ENCODE measurements around the gene CT45A1.
"Not testable (repeated sequence)": the region's sequence is repeated elsewhere in the genome, so short reads cannot be mapped to it uniquely, and the experiment has no call there.

Gene CT45A1, protein sequence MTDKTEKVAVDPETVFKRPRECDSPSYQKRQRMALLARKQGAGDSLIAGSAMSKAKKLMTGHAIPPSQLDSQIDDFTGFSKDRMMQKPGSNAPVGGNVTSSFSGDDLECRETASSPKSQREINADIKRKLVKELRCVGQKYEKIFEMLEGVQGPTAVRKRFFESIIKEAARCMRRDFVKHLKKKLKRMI

DNA sequence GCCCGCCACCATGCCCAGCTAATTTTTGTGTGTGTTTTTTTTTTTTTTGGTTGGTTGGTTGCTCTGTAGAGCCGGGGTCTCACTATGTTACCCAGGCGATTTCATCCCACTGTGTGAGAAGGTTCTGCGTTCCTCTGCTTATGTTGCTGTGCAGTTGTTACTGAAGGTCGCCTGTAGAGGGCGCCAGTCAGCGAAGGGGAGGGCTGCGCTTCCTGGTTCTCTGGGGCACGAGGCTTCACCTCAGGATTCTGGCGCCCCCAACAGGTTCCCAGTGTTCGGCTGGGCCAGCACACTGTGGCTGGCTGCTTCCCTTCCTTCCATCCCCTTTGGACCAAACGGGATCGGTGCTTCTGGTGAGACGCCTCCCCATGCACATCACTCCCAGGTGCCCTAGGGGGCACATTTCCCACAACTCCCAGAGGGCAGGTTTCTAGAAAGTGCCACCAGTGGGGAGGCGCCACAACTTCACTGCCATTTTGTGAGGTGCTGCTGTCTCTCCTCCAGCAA lies at the start of gene CT45A1:
Gene CT45A1, plus strand, starts transcription at position 457 of the 507 bp plus-strand sequence. CDS start 5,302 bp downstream, outside the sequence.
- DNase-seq = not testable (repeated sequence)

DNA sequence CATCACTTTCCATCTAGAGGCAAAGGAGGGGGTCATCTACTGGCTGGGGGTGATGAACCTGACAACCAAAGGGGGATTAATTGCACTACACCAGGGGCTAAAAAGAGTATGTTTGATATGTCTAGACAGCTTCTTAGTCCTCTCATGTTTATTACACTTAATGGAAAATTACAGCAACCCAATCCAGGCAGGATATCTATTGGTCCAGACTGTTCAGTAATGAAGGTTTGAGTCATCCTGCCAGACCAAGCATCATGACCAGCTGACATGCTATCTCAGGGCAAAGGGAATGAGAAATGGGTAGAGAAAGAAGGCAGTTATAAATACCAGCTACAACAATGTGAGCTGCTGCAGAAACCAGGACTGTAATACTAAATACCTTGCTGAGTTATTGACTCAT lies 40.5 kb upstream of the CT45A1 start:
- DNase-seq = not testable (repeated sequence)

DNA sequence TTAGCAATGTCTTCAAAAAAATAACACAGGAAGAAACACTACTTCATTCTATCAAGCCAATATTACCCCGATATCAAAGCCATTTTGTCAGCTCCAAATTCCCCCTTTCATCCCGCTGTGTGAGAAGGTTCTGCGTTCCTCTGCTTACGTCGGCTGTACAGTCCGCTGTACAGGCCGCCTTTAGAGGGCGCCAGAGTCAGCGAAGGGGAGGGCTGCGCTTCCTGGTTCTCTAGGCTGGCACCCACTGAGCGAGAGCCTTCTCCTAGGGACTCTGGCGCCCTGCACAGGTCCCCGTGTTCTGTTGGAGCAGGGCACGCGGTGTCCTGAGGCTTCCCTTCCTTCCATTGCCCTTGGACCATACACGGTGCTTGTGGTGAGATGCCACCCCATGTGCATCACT lies 25.3 kb upstream of the CT45A1 start:
- no peak for DNase-seq

DNA sequence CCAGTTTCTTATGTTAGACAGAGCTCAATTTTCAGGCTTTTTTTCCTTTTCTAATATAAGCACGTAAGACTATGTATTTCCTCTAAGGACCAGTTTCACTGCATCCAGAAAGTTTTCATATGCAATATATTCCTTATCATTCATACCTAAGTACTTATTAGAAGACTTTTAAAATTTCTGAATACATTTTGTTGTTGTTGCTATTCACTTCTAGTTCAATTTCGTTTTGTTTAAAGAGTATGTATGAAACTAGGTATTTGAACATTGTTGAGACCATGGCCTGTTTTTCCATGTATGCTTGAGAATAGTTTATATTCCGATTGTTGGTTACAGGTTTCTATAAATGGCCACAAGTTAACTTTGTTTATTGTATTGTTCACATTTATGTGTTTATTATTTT lies 18.0 kb upstream of the CT45A1 start:
- no peak for DNase-seq

DNA sequence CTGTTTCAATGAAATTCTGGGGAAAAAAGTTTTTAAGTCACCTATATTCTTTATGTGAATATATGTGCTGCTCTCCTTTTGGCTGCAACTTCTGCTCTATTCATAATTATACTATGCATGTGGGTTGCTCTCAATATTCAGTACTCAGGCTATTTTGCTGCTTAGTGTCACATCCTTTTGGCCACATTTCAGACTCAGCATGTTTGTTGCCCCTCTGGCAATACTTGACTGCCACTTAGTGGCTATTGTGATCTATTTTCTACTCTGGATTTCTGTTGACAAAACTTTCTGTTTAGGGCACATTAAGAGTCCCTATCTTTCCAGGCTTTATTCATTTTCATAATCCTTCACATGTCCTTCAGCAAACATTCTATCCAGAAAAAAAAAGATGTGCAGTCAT lies 15.8 kb upstream of the CT45A1 start:
- DNase-seq = no peak

DNA sequence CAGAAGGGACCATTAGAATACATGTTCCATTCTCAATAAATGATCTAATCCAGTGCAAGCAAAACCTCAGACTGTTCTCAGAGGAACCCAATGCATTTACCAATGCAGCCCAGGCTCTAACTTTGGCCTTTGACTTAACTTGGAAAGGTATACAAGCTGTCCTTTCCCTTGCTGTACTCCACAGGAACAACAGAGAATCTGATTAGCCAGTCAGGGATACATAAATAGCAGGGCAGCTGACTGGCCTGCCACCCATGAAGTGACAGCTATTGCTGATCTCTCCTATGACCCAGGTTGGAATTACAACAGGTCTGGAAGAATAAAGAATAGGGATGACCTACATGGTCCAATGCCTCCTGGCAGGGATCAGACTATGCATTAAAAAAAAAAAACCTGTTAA lies 14.5 kb upstream of the CT45A1 start:
- no peak for DNase-seq

DNA sequence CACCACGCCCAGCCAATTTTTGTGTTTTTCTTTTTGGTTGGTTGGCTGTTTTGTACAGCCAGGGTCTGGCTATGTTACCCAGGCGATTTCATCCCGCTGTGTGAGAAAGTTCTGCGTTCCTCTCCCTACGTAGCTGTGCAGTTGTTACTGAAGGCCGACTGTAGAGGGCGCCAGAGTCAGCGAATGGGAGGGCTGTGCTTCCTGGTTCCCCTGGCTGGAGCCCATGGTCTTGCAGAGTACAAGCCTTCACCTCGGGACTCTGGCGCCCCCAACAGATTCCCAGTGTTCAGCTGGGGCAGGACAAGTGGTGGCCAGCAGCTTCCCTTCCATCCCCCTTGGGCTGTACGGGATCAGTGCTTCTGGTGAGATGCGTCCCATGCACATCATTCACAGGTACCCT lies 5.6 kb upstream of the CT45A1 start:
- no peak for DNase-seq

DNA sequence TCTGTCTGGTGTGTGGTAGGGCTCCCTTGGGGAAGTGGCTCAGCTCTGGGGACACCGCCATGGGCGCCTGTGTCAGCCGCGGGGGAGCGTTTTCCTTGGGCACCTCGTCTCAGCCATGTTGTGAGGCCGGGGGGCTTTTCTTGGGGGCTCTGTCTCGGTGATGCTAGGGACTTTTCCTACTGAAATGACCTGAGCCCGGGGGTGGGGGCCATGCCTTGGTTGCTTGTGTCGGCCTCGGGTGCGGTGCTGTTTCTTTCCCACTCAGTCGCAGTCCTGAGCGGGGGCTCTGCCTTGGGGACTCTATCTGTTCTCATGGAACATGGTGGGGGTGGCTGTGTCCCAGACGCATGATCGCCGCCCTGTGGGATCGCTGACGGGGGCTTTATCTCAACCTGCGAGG lies 356 bp downstream of the CT45A1 start:
- no peak for DNase-seq

DNA sequence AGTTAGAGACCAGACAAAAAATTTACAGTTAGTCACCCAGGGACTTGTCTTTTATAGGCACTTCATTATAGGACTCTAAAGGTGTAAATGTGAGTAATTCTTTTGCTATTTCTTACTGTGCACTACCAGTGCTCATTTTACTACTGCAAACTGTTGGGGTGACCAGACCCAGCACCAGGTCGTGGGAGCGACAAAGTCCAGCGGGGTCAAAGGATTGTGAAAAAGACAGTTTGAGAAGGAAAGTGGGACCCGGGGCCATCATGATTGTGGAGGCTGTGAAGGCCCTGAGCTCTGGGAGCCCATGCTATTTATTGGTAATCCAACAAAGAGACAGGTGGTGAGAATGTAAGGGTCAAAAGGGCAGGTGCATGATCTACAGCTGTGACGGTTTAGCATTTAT lies 21.2 kb downstream of the CT45A1 start:
- not testable (repeated sequence) for DNase-seq

DNA sequence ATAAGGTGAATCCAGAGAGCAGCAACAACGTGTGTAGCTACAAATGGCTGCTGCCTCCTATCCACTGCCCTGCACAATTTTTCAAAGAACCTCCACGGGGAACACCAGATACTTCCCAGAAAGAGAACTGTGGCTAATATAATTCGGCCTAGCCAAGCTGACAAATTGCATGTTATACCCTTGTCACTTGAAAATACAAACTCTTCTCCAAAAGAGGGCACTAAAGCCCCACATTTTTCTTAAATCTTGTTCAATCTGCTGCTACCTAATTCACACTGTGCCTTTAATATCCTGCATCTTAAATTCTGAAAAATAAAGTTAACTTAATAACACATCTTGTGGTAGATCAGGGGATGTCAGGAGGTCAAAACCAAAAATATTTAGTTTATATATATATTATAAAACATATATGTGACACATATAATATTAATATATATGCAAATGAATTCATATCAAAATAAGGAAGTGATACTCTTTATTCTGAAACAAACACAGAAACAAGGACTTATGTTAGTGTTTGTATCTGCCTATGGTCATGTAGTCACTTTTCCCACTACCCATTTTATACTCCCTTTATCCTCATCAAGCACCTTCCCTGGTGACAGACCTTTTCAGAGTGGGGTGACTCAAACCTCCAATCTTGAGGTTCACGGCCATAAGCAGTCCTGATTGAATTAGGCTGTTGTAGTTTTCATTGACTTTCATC lies 24.1 kb downstream of the CT45A1 start:
- DNase-seq = no peak

DNA sequence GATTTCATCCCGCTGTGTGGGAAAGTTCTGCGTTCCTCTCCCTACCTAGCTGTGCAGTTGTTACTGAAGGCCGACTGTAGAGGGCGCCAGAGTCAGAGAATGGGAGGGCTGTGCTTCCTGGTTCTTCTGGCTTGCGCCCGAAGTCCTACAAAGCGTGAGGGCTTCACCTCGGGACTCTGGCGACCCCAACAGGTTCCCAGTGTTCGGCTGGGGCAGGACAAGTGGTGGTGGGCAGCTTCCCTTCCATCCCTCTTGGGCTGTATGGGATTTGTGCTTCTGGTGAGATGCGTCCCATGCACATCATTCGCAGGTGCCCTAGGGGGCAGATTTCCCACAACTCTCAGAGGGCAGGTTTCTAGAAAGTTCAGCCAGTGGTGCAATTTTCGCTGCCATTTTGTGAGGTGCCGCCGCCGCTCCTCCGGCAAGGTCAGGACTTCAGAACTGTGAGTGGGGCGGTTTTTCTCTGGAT lies 27.3 kb downstream of the CT45A1 start:
- DNase-seq = no peak

DNA sequence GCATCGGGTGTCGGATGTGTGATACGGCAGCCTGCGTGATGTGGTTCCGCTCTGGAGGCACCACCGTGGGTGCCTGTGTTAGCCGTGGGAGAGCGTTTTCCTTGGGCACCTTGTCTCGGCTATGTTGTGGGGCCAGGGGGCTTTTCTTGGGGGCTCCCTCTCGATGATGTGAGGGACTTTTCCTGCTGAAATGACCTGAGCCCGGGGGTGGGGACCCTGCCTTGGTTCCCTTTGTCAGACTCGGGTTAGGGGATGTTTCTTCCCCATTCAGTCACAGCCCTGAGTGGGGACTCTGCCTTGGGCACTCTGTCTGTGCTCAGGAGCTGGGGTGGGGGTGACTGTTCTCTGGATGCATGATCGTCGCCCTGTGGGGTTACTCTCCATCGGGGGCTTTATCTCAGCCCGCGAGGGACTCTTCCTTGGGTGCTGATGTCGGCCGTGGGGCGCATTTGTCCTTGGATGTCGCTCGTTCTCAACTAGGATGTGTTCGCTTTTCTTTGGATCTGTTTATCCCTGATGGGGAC lies 27.8 kb downstream of the CT45A1 start:
- DNase-seq = no peak

DNA sequence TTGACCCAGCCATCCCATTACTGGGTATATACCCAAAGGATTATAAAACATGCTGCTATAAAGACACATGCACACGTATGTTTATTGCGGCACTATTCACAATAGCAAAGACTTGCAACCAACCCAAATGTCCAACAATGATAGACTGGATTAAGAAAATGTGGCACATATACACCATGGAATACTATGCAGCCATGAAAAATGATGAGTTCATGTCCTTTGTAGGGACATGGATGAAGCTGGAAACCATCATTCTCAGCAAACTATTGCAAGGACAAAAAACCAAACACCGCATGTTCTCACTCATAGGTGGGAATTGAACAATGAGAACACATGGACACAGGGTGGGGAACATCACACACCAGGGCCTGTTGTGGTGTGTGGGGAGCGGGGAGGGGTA lies 31.3 kb downstream of the CT45A1 start:
- not testable (repeated sequence) for DNase-seq

DNA sequence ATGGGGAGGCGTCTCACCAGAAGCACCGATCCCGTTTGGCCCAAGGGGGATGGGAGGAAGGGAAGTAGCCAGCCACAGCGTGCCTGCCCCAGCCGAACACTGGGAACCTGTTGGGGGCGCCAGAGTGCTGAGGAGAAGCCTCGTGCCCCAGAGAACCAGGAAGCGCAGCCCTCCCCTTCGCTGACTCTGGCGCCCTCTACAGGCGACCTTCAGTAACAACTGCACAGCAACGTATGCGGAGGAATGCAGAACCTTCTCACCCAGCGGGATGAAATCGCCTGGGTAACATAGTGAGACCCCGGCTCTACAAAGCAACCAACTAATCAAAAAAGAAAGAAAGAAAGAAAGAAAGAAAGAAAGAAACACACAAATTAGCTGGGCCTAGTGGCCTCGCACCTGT lies 54.7 kb downstream of the CT45A1 start, which contains the start of gene CT45A3:
Gene CT45A3, minus strand, starts transcription at position 101 of the 400 bp plus-strand sequence. CDS start 3,747 bp downstream, outside the sequence.
- DNase-seq = not testable (repeated sequence)
